Measurements from ENCODE around the gene ADCY4. TPM values are rescaled to one million over a fixed set of nuclear protein-coding genes. Genes with fewer than 3 reads are reported as not detected.
"Not testable (repeated sequence)": the region's sequence is repeated elsewhere in the genome, so short reads cannot be mapped to it uniquely, and the experiment has no call there.

Gene ADCY4
- total RNA-seq, 1 experiment from 2014 or later: 0.04 TPM

DNA sequence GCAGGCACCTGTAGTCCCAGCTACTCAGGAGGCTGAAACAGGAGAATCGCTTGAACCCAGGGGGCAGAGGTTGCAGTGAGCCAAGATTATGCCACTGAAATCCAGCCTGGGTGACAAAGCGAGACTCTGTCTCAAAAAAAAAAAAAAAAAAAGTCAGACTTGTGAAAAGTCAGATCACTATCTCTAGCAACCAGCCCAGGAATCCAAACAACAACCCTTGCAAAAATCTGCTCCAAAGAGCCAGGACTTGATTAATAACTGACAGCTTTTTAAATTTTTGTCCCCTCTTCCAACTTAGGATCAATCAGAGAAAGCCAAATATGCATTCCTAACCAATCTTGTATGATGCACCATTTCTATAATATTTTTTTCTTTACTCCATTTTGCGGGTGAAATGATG lies 25.4 kb upstream of the ADCY4 start:
- intact Hi-C loops (cut with micrococcal nuclease): no loop called here
- no peak for DNase-seq
- TF ChIP-seq, protein P1, sequence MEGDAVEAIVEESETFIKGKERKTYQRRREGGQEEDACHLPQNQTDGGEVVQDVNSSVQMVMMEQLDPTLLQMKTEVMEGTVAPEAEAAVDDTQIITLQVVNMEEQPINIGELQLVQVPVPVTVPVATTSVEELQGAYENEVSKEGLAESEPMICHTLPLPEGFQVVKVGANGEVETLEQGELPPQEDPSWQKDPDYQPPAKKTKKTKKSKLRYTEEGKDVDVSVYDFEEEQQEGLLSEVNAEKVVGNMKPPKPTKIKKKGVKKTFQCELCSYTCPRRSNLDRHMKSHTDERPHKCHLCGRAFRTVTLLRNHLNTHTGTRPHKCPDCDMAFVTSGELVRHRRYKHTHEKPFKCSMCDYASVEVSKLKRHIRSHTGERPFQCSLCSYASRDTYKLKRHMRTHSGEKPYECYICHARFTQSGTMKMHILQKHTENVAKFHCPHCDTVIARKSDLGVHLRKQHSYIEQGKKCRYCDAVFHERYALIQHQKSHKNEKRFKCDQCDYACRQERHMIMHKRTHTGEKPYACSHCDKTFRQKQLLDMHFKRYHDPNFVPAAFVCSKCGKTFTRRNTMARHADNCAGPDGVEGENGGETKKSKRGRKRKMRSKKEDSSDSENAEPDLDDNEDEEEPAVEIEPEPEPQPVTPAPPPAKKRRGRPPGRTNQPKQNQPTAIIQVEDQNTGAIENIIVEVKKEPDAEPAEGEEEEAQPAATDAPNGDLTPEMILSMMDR (conservative IDR thresholded peaks at IDR 0.05; ENCODE audit: low read depth, low read length): no peak
- TF ChIP-seq EZH2phosphoT487 (IDR thresholded peaks at IDR 0.05; ENCODE audit: borderline replicate concordance, low read length): no peak
- TF ChIP-seq EZH2 (IDR thresholded peaks at IDR 0.05; ENCODE audit: low read length, unreplicated experiment): no peak
- H3K4me3 ChIP-seq (ENCODE audit: low read length): no peak overlapping the region
- H3K4me1 ChIP-seq (ENCODE audit: insufficient read depth, low read length): peaks cover 5% of the 10 kb centered on the region
- ChIA-PET CTCF (no interaction called here), POLR2A (ENCODE audit: unreplicated experiment) (no interaction called here)
- no peaks in the 10 kb centered on the region for H3F3A ChIP-seq (ENCODE audit: low read length, unreplicated experiment)
- no peaks in the 10 kb centered on the region for H3K36me3 ChIP-seq (ENCODE audit: low read depth, low read length)
- no peaks in the 10 kb centered on the region for H3K27me3 ChIP-seq (ENCODE audit: low read length)
- H3K27ac ChIP-seq (ENCODE audit: low read length): no peak overlapping the region
- ATAC-seq: no peak
- H3K9ac ChIP-seq (ENCODE audit: low read length): no peak overlapping the region
- no peaks in the 10 kb centered on the region for H3K79me2 ChIP-seq (ENCODE audit: low read length)
- no peaks in the 10 kb centered on the region for H3K9me2 ChIP-seq (replicated peaks; ENCODE audit: low read length)
- no peaks in the 10 kb centered on the region for H4K20me1 ChIP-seq (ENCODE audit: low read length)
- no peaks in the 10 kb centered on the region for H3K9me3 ChIP-seq (ENCODE audit: low read length)
- no peak overlapping the region for H3K4me2 ChIP-seq (ENCODE audit: low read length)
- no TSS peak for BruUV-seq (replicated peaks)
- H2AFZ ChIP-seq (ENCODE audit: low read length): no peak overlapping the region

DNA sequence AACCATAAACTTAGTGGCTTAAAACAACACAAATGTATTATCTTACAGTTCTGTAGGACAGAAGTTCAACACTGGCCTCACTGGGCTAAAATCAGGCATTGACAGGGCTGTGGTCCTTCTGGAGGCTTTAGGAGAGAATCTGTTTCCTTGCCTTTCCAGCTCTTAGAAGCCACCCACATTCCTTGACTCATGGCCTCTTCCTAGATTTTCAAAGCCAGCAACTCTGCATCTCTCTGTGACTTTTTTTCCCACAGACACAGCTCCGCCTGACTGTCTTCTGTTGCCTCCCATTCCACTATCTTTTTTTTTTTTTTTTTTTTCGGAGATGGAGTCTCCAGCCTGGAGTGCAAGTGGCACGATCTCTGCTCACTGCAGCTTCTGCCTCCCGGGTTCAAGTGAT lies 21.3 kb upstream of the ADCY4 start:
- BruUV-seq (replicated peaks): no TSS peak
- Histone ChIP-seq H3K4me2 (ENCODE audit: low read length) (no peak overlapping the region), H2AFZ (ENCODE audit: low read length) (no peak overlapping the region), H4K20me1 (ENCODE audit: low read length) (no peaks in the 10 kb centered on the region), H3K9me2 (replicated peaks; ENCODE audit: low read length) (no peaks in the 10 kb centered on the region), H3K36me3 (ENCODE audit: low read depth, low read length) (no peaks in the 10 kb centered on the region), H3K27ac (ENCODE audit: low read length) (no peak overlapping the region), H3K27me3 (ENCODE audit: low read length) (no peaks in the 10 kb centered on the region), H3K79me2 (ENCODE audit: low read length) (no peaks in the 10 kb centered on the region), H3F3A (ENCODE audit: low read length, unreplicated experiment) (no peaks in the 10 kb centered on the region), H3K9me3 (ENCODE audit: low read length) (no peaks in the 10 kb centered on the region), H3K4me3 (ENCODE audit: low read length) (no peak overlapping the region), H3K9ac (ENCODE audit: low read length) (no peak overlapping the region), H3K4me1 (ENCODE audit: insufficient read depth, low read length) (peaks cover 8% of the 10 kb centered on the region; the same call in 1 of the 2 replicates)
- intact Hi-C loops (cut with micrococcal nuclease): no loop called here
- TF ChIP-seq EZH2phosphoT487 (IDR thresholded peaks at IDR 0.05; ENCODE audit: borderline replicate concordance, low read length) (no peak), EZH2 (IDR thresholded peaks at IDR 0.05; ENCODE audit: low read length, unreplicated experiment) (no peak)
- TF ChIP-seq, protein P1 (conservative IDR thresholded peaks at IDR 0.05; ENCODE audit: low read depth, low read length): no peak
- ATAC-seq: no peak
- ChIA-PET POLR2A (ENCODE audit: unreplicated experiment) (no interaction called here), CTCF (no interaction called here)
- DNase-seq: no peak

DNA sequence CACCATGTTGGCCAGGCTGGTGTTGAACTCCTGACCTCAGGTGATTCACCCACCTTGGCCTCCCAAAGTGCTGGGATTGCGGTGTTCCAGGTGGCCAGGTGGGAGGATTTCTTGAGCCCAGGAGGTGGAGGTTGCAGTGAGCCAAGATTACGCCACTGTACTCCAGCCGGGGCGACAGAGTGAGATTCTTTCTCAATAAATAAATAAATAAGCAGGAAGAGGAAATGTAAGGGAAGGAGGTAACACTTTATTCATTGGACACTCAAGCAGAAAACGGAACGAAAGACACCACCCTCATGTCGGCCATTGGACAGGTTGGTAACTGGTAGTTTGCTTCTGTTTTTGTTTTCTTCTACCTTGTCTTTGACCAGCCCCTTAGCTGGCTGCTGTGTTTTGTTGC lies 20.1 kb upstream of the ADCY4 start:
- ChIA-PET POLR2A (ENCODE audit: unreplicated experiment) (no interaction called here), CTCF (interaction anchor here (0.6 kb wide), 2 partner anchors 11 to 24 kb away, joined by 3 read pairs; no protein-coding TSS in a partner anchor)
- no peaks in the 10 kb centered on the region for H3K9me3 ChIP-seq (ENCODE audit: low read length)
- H3K4me1 ChIP-seq (ENCODE audit: insufficient read depth, low read length): peaks cover 8% of the 10 kb centered on the region; the same call in 1 of the 2 replicates
- no peak overlapping the region for H2AFZ ChIP-seq (ENCODE audit: low read length)
- no peak overlapping the region for H3K27ac ChIP-seq (ENCODE audit: low read length)
- intact Hi-C loops (cut with micrococcal nuclease): no loop called here
- H3K9me2 ChIP-seq (replicated peaks; ENCODE audit: low read length): no peaks in the 10 kb centered on the region
- no peaks in the 10 kb centered on the region for H3K36me3 ChIP-seq (ENCODE audit: low read depth, low read length)
- H3K9ac ChIP-seq (ENCODE audit: low read length): no peak overlapping the region
- TF ChIP-seq EZH2phosphoT487 (IDR thresholded peaks at IDR 0.05; ENCODE audit: borderline replicate concordance, low read length): no peak
- TF ChIP-seq, protein P1 (conservative IDR thresholded peaks at IDR 0.05; ENCODE audit: low read depth, low read length): no peak
- no peak for TF ChIP-seq EZH2 (IDR thresholded peaks at IDR 0.05; ENCODE audit: low read length, unreplicated experiment)
- H3K4me2 ChIP-seq (ENCODE audit: low read length): no peak overlapping the region
- no peak overlapping the region for H3K4me3 ChIP-seq (ENCODE audit: low read length)
- no TSS peak for BruUV-seq (replicated peaks)
- DNase-seq: no peak
- H3K79me2 ChIP-seq (ENCODE audit: low read length): no peaks in the 10 kb centered on the region
- no peaks in the 10 kb centered on the region for H3F3A ChIP-seq (ENCODE audit: low read length, unreplicated experiment)
- no peaks in the 10 kb centered on the region for H4K20me1 ChIP-seq (ENCODE audit: low read length)
- H3K27me3 ChIP-seq (ENCODE audit: low read length): peaks cover 1% of the 10 kb centered on the region; the same call in 1 of the 2 replicates
- ATAC-seq: no peak

DNA sequence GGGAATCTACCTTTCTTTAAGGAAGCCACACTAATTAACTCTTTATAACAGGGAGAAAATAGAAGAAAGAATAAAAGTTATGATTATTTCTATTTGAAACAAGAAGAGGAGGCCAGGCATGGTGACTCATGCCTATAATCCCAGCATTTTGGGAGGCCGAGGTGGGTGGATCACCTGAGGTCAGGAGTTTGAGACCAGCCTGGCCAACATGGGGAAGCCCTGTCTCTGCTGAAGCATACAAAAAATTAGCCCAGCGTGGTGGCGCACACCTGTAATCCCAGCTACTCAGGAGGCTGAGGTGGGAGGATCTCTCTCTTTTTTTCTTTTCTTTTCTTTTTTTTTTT lies 19.6 kb upstream of the ADCY4 start:
- H3K79me2 ChIP-seq (ENCODE audit: low read length); H3K4me3 ChIP-seq (ENCODE audit: low read length); POLR2A ChIA-PET (ENCODE audit: unreplicated experiment); H3K9me2 ChIP-seq (replicated peaks; ENCODE audit: low read length); H3K4me2 ChIP-seq (ENCODE audit: low read length); H3K4me1 ChIP-seq (ENCODE audit: insufficient read depth, low read length); H3K36me3 ChIP-seq (ENCODE audit: low read depth, low read length); DNase-seq; H4K20me1 ChIP-seq (ENCODE audit: low read length); H3K9me3 ChIP-seq (ENCODE audit: low read length); intact Hi-C loops (cut with micrococcal nuclease); H3K9ac ChIP-seq (ENCODE audit: low read length); H3F3A ChIP-seq (ENCODE audit: low read length, unreplicated experiment); H2AFZ ChIP-seq (ENCODE audit: low read length); ATAC-seq; BruUV-seq (replicated peaks); H3K27me3 ChIP-seq (ENCODE audit: low read length): not testable (repeated sequence)
- CTCF ChIA-PET: interaction anchor here (0.6 kb wide), 1 partner anchor 25 kb away, joined by 3 read pairs; no protein-coding TSS in a partner anchor
- H3K27ac ChIP-seq (ENCODE audit: low read length): 0 out of 2 replicates have a peak overlapping the region, but pooled peaks have one; percentile 13
